Testis (tissue), 3 donors: Measurements from ENCODE around the gene GRK5. TPM values are rescaled to one million over a fixed set of nuclear protein-coding genes. Genes with fewer than 3 reads are reported as not detected.

Experiments
- DNase-seq: peaks from one replicate; pipeline ENCODE4 v3.0.0-alpha.2; 2019
- H3K27ac ChIP-seq, 2 donors: fragments of 200-600 bp; sonication (generic); one replicate each; pipeline ENCODE4 v1.5.1; 2019
- H3K27me3 ChIP-seq: fragments of 200-600 bp; sonication (generic); one replicate; pipeline ENCODE4 v1.5.1; 2019
- H3K36me3 ChIP-seq: fragments of 200-600 bp; sonication (generic); one replicate; pipeline ENCODE4 v1.5.1; 2017; ENCODE audit warnings: low read depth; ENCODE audit errors: missing control alignments
- H3K4me1 ChIP-seq: fragments of 200-600 bp; sonication (generic); one replicate; pipeline ENCODE4 v1.5.1; 2019
- H3K4me3 ChIP-seq, 2 donors: fragments of 200-600 bp; sonication (generic); one replicate each; pipeline ENCODE4 v1.5.1; 2017 to 2019
- H3K9me3 ChIP-seq: fragments of 200-600 bp; sonication (generic); one replicate; pipeline ENCODE4 v1.5.1; 2017
- CTCF ChIP-seq, 3 experiments: fragments of 450-650 bp in 2 of 3; fragments of 200-600 bp in 1 of 3; sonication (generic) in 1 of 3; IDR thresholded peaks; one replicate each; pipeline ENCODE4 v1.5.1; 2016 to 2019; ENCODE audit warnings: antibody characterized with exemption in 3 of 3, mild to moderate bottlenecking in 2 of 3, moderate library complexity in 1 of 3
- POLR2A ChIP-seq: fragments of 450-650 bp; IDR thresholded peaks from one replicate; pipeline ENCODE4 v1.6.1; 2017; ENCODE audit warnings: antibody characterized with exemption, mild to moderate bottlenecking, moderate library complexity
- WGBS, 2 donors: methylation state at CpG; one replicate each; pipeline ENCODE4 v1.1.5; 2018; 5-methylcytosine and 5-hydroxymethylcytosine counted together
- intact Hi-C: fragments of 100-400 bp; cut with DNase I; formaldehyde crosslinking; loops from one replicate; pipeline ENCODE4 v1.15.1; 2023; ENCODE audit warnings: low total_unique reads
- polyA plus RNA-seq: library from polyadenylated mRNA; stranded (reverse); fragments of 350-450 nt; fragmentation: Illumina TruSeq; extraction: RNeasy Lipid Tissue Mini Kit (QIAGEN cat#74804); gene quantifications from one replicate; pipeline ENCODE4 v1.2.3, GENCODE V29; 2014; ENCODE audit warnings: low read depth, low replicate concordance; ENCODE audit not compliant: insufficient read depth
- total RNA-seq, 2 donors: library from RNA; depleted of rRNA; stranded (reverse); fragments of >200 nt; gene quantifications; one replicate each; pipeline ENCODE4 v1.2.3, GENCODE V29; 2016

GRK5 gene
- total and polyA plus RNA-seq, 3 donors from 2014 or later = 4.5 to 10.3 (median 5.5) TPM

- Histone ChIP-seq H3K36me3 (no peaks in the 10 kb centered on the region), H3K27me3 (no peaks in the 10 kb centered on the region), H3K4me3 (no peak overlapping the region), H3K9me3 (no peaks in the 10 kb centered on the region), H3K27ac (no peak overlapping the region), H3K4me1 (peaks cover 3% of the 10 kb centered on the region)
- DNase-seq = no peak
- no peak for TF ChIP-seq CTCF (IDR thresholded peaks at IDR 0.05)
- TF ChIP-seq POLR2A = no peak
- WGBS, 2 donors = 77 to 85% methylated on average over 5 of the region's 5 CpGs
- intact Hi-C loops = no loop called here
These were observed 199.9 kb downstream of the GRK5 start for GRCh38 chr10:119407254-119407777.

- intact Hi-C loops = no loop called here
- WGBS, 2 donors = 81 to 85% methylated on average over 4 of the region's 4 CpGs
- Histone ChIP-seq H3K27me3 (no peaks in the 10 kb centered on the region), H3K27ac (no peak overlapping the region), H3K4me3 (no peak overlapping the region), H3K9me3 (no peaks in the 10 kb centered on the region), H3K4me1 (peaks cover 10% of the 10 kb centered on the region), H3K36me3 (no peaks in the 10 kb centered on the region)
- no peak for DNase-seq
- no peak for TF ChIP-seq POLR2A
- no peak for TF ChIP-seq CTCF (IDR thresholded peaks at IDR 0.05)
These were observed 200.7 kb downstream of the GRK5 start for GRCh38 chr10:119408072-119408471.

- Histone ChIP-seq H3K27ac (peak overlapping the region in 1 of 2 donors; percentile 11), H3K27me3 (no peaks in the 10 kb centered on the region), H3K36me3 (no peaks in the 10 kb centered on the region), H3K9me3 (no peaks in the 10 kb centered on the region), H3K4me3 (no peak overlapping the region), H3K4me1 (peaks cover 14% of the 10 kb centered on the region)
- TF ChIP-seq CTCF (IDR thresholded peaks at IDR 0.05) (no peak), POLR2A (no peak)
- 85 to 92% methylated on average over 14 of the region's 14 CpGs for WGBS, 2 donors
- intact Hi-C loops = no loop called here
- DNase-seq = no peak
These were observed 201.6 kb downstream of the GRK5 start for GRCh38 chr10:119408969-119409371.

- Histone ChIP-seq H3K4me3 (no peak overlapping the region), H3K27me3 (no peaks in the 10 kb centered on the region), H3K27ac (peak overlapping the region in 1 of 2 donors; percentile 11), H3K9me3 (no peaks in the 10 kb centered on the region), H3K4me1 (peaks cover 14% of the 10 kb centered on the region), H3K36me3 (no peaks in the 10 kb centered on the region)
- intact Hi-C loops = no loop called here
- WGBS, 2 donors = 79 to 88% methylated on average over 5 of the region's 5 CpGs
- TF ChIP-seq POLR2A (no peak), CTCF (IDR thresholded peaks at IDR 0.05) (no peak)
- DNase-seq = no peak
These were observed 202.0 kb downstream of the GRK5 start for GRCh38 chr10:119409385-119409784.

GRCh38 chr10:119409906-119410305 is 202.5 kb downstream of the GRK5 start:
- H3K27ac ChIP-seq = peak overlapping the region in 1 of 2 donors; percentile 11
- no peaks in the 10 kb centered on the region for H3K36me3 ChIP-seq
- H3K4me3 ChIP-seq = no peak overlapping the region
- intact Hi-C loops = loop anchor here (10.0 kb wide), 1 partner anchor 205 kb away; the partner anchor contains the start of gene GRK5
- DNase-seq = no peak
- TF ChIP-seq POLR2A (no peak), CTCF (IDR thresholded peaks at IDR 0.05) (no peak)
- WGBS, 2 donors = 66 to 82% methylated on average over 8 to 18 of the region's 18 CpGs
- no peaks in the 10 kb centered on the region for H3K27me3 ChIP-seq
- no peaks in the 10 kb centered on the region for H3K9me3 ChIP-seq
- peaks cover 14% of the 10 kb centered on the region for H3K4me1 ChIP-seq
